NCI-H128 (cell line): Measurements from ENCODE around the gene OR2T2.
"Not testable (repeated sequence)": the region's sequence is repeated elsewhere in the genome, so short reads cannot be mapped to it uniquely, and the experiment has no call there.

Experiments
- DNase-seq: peaks from one replicate; lab custom pipeline; 2025; ENCODE audit not compliant: unreplicated experiment; lab: John Stamatoyannopoulos, UW

Gene OR2T2

GRCh38 chr1:248445399-248445798 is at the start of gene OR2T2:
OR2T2 (plus strand) TSS chr1:248445637; CDS start chr1:248452798, 7,161 bp downstream.
- DNase-seq, result not testable (repeated sequence)

- DNase-seq, result no peak
These were observed 42.7 kb upstream of the OR2T2 start, which contains the start of gene OR2T1 for GRCh38 chr1:248402748-248403147. OR2T1 (plus strand) TSS chr1:248403048; CDS start chr1:248406148, 3,100 bp downstream.

- no peak for DNase-seq
These were observed 41.4 kb upstream of the OR2T2 start for GRCh38 chr1:248404024-248404423.

- no peak for DNase-seq
These were observed 38.4 kb upstream of the OR2T2 start for GRCh38 chr1:248406721-248407692.

- no peak for DNase-seq
These were observed 29.2 kb upstream of the OR2T2 start for GRCh38 chr1:248416226-248416625.

- DNase-seq, result no peak
These were observed 27.6 kb upstream of the OR2T2 start for GRCh38 chr1:248417854-248418253.

GRCh38 chr1:248421384-248421783 is 24.1 kb upstream of the OR2T2 start:
- no peak for DNase-seq

GRCh38 chr1:248427526-248428191 is 17.8 kb upstream of the OR2T2 start:
- DNase-seq, result not testable (repeated sequence)

- DNase-seq, result not testable (repeated sequence)
These were observed 17.3 kb upstream of the OR2T2 start for GRCh38 chr1:248428192-248428533.

- DNase-seq, result not testable (repeated sequence)
These were observed 13.8 kb upstream of the OR2T2 start for GRCh38 chr1:248431683-248432082.

- DNase-seq, result not testable (repeated sequence)
These were observed 13.2 kb upstream of the OR2T2 start for GRCh38 chr1:248432201-248432600.

- not testable (repeated sequence) for DNase-seq
These were observed 11.5 kb upstream of the OR2T2 start for GRCh38 chr1:248433811-248434415.

GRCh38 chr1:248434913-248435312 is 10.5 kb upstream of the OR2T2 start:
- not testable (repeated sequence) for DNase-seq

GRCh38 chr1:248436303-248436702 is 9.1 kb upstream of the OR2T2 start:
- not testable (repeated sequence) for DNase-seq

GRCh38 chr1:248438668-248439067 is 6.8 kb upstream of the OR2T2 start:
- DNase-seq, result not testable (repeated sequence)

GRCh38 chr1:248439283-248439682 is 6.2 kb upstream of the OR2T2 start:
- DNase-seq, result not testable (repeated sequence)

GRCh38 chr1:248442500-248443277 is 2.7 kb upstream of the OR2T2 start:
- DNase-seq, result not testable (repeated sequence)

- not testable (repeated sequence) for DNase-seq
These were observed 834 bp upstream of the OR2T2 start for GRCh38 chr1:248444603-248445002.

- not testable (repeated sequence) for DNase-seq
These were observed 3.1 kb downstream of the OR2T2 start for GRCh38 chr1:248448409-248449074.
